ENCODE data around the gene WDR7.
"Not testable (repeated sequence)": the region's sequence is repeated elsewhere in the genome, so short reads cannot be mapped to it uniquely, and the experiment has no call there.

Gene WDR7

DNA sequence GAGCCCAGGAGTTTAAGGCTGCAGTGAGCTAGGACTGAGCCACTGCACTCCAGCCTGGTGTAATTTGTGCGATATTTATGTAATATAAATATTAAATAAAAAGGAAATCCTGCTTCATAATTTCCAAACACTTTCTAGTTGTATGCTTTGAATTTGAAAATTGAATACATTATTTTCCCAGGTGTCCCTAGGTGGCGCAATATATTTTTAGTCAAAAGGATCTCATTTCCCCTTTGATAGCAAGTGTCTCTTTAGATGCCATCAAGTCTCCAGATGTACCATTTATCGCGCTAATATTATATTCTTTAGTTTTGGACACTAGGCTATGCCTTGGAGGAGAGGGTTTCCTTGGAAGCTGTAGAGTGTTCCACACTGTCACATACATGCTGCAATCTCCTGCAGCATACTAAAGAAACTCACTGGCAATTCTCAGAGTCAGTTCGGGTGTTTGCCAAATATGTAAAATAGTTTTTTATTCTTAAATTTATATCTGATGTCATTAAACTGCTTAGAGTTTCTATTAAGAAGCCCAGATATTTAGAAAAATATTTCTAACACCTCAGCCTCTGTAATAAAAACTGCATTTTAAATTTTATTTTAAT lies 5.6 kb upstream of the WDR7 start:
- H3K9me3 Mint-ChIP-seq, result no peaks in the 10 kb centered on the region
- H3K4me3 Mint-ChIP-seq, result no peak overlapping the region
- no peaks in the 10 kb centered on the region for H3K36me3 Mint-ChIP-seq
- H3K4me1 Mint-ChIP-seq, result peaks cover 8% of the 10 kb centered on the region
- no peak overlapping the region for H3K27ac Mint-ChIP-seq
- H3K27me3 Mint-ChIP-seq, result no peaks in the 10 kb centered on the region

DNA sequence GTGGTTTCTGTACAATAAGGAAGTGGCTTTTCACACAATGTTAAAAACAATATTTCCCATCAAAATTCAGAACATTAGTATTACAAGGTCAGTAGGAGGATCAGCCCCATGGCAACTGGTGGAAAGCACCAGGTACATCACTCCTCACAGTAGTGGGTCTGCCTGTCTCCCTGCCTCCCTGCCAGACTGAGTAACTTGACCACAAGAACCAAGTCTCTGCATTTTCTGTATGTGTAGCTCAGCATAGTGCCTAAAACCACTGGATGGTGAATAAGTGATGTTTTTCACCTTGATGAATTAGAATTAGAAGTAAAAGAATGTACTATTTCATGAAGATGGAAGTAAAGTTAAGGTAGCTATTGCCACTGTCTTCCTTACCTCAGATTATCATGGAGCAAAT lies 4.1 kb upstream of the WDR7 start:
- Mint-ChIP-seq H3K27me3 (no peaks in the 10 kb centered on the region), H3K4me1 (peaks cover 15% of the 10 kb centered on the region), H3K36me3 (no peaks in the 10 kb centered on the region), H3K4me3 (no peak overlapping the region), H3K27ac (no peak overlapping the region), H3K9me3 (peaks cover 4% of the 10 kb centered on the region)

DNA sequence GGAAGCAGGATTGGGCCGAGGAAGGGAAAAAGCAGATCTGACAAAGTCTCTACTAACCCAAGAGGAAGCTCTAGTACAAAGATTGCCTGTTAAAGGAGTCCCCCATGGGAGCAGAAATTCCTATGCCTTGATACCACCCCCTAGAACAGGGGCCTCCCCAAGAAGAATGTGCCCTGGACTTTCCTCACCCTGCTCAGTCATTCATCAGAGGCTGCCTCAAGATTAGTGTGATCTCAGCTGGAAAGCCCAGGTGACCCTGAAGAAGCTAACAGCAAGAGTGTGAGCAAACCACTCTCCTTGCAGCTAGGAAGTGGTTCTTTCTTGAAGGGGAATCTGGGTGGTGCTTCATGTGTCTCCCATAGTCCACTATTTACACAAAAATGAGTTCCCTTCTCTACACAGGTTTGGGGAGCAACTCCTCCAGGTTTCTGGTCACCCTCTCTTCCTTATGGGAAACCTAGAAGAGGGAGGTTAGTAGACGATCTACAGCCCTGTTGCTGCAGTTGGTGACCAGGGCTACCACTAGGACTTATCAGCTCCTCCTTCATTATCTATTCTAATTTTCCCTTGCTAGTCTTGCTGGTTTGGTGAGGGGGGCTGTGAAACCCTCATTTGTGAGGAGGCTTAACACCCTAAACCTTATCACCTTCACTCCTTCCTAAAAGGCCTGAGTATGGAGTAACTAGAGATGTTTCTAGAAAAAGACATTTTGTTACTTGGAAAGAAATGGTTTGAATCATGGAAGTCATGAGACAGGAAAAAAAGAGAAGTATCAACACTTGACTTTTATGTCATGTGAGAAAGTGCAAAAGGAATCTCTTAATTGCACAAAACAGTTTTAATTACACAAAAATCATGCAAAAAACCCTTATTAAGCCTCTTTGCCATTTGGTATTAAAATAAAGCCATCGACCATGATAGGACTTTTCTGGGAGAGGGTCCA lies 2.9 kb upstream of the WDR7 start:
- H3K9me3 Mint-ChIP-seq, result peaks cover 4% of the 10 kb centered on the region
- no peak overlapping the region for H3K4me3 Mint-ChIP-seq
- no peaks in the 10 kb centered on the region for H3K27me3 Mint-ChIP-seq

DNA sequence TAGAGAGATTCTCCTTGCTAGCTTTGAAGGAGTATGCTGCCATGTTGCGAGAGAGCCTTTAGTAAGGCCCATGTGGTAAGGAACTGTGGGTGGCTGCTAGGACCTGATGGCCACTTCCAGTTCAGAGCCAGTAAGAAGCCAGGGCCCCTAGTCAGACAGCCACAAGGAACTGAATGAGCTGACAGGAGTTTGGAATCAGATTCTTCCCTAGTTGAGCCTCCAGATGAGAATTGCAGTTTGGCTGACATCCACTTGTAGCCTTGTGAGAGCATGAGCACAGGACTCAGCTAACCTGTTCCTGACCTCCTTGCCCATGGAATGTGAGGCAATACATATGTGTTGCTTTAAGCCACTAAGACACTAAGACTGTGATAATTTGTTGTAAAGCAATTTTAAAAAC lies 1.2 kb upstream of the WDR7 start:
- Mint-ChIP-seq H3K27ac (no peak overlapping the region), H3K9me3 (peaks cover 4% of the 10 kb centered on the region), H3K27me3 (no peaks in the 10 kb centered on the region), H3K4me3 (no peak overlapping the region), H3K36me3 (no peaks in the 10 kb centered on the region), H3K4me1 (peaks cover 36% of the 10 kb centered on the region)

More for the DNA sequence above, 2.9 kb upstream of the WDR7 start:
- peak overlapping the region; percentile 8 for H3K27ac Mint-ChIP-seq
- peaks cover 21% of the 10 kb centered on the region for H3K4me1 Mint-ChIP-seq
- H3K36me3 Mint-ChIP-seq, result no peaks in the 10 kb centered on the region

DNA sequence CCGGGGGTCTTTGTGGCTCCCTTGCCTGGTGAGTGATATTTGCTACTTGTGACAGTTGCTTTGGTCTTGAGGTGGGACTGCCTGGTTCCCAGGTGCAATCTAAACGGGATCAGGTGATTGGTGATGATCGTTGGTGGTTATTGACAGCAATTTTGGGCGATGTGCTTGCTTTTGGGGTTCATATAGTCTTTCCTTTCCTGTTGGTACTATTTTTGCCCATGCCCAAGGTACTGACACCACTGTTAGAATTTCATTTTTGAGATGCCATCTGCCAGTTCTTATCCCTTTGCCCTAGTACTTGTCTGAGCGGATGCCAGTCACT lies 573 bp downstream of the WDR7 start:
- H3K4me1 Mint-ChIP-seq, result peaks cover 54% of the 10 kb centered on the region

DNA sequence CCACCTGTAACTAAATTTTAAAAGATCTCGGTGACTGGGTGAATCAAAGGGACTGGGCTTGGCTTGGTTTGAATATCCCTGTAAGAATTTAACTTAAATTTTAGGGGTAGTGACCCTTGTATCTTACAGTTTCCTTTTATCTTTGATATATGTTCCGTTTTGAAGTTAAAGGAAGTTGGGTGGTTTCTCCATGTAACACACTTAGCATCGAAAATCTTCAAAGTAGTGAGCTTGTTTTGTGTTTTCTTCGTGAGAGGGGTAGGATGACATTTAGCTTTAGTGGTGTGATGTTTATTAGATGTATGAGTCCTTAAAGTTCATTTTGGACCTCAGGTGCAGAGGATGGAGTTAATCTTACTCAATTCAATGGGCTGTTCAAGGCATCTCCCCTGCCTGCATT lies 1.6 kb downstream of the WDR7 start:
- peaks cover 49% of the 10 kb centered on the region for H3K4me1 Mint-ChIP-seq
- peak overlapping the region; percentile 82 for H3K4me3 Mint-ChIP-seq
- H3K27ac Mint-ChIP-seq, result peak overlapping the region; percentile 92
- no peaks in the 10 kb centered on the region for H3K27me3 Mint-ChIP-seq
- H3K9me3 Mint-ChIP-seq, result peaks cover 4% of the 10 kb centered on the region
- H3K36me3 Mint-ChIP-seq, result no peaks in the 10 kb centered on the region

More for the DNA sequence above, 573 bp downstream of the WDR7 start:
- H3K27me3 Mint-ChIP-seq, result no peaks in the 10 kb centered on the region
- H3K4me3 Mint-ChIP-seq, result peak overlapping the region; percentile 95
- H3K9me3 Mint-ChIP-seq, result peaks cover 4% of the 10 kb centered on the region
- peak overlapping the region; percentile 95 for H3K27ac Mint-ChIP-seq
- H3K36me3 Mint-ChIP-seq, result no peaks in the 10 kb centered on the region

DNA sequence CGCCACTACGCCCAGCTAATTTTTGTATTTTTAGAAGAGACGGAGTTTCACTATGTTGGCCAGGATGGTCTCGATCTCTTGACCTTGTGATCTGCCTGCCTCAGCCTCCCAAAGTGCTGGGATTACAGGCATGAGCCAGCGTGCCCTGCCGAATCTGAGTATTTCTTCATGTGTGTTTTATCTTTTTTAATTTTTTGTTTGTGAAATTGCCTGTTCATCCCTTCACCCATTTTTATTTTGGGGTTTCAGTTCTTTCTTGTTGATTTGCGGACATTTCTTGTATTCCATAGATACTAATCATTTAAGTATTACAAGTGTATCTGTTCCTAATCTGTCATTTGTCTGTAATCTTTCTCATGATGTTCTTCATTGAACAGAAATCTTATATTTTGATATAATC lies 3.1 kb downstream of the WDR7 start:
- H3K27me3 Mint-ChIP-seq, H3K27ac Mint-ChIP-seq, H3K9me3 Mint-ChIP-seq, H3K36me3 Mint-ChIP-seq: not testable (repeated sequence)
- peaks cover 54% of the 10 kb centered on the region for H3K4me1 Mint-ChIP-seq
- peak overlapping the region; percentile 40 for H3K4me3 Mint-ChIP-seq

DNA sequence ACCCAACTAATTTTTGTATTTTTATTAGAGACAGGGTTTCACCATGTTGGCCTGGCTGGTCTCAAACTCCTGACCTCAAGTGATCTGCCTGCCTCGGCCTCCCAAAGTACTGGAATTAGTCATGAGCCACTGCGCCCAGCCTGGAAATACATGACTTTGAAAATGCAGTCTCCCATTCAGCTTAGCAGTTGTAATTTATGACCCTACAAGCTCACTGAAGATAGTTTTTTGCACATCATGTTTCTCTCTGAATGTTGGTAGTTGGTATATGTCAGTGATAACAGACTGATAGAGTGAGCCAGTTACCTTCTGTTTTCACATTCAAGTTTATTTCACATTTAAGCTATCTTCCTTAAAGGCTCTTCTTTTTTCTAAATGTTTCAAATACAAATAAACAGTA lies 7.1 kb downstream of the WDR7 start:
- peaks cover 12% of the 10 kb centered on the region for H3K36me3 Mint-ChIP-seq
- no peak overlapping the region for H3K4me3 Mint-ChIP-seq
- H3K27me3 Mint-ChIP-seq, result no peaks in the 10 kb centered on the region
- no peak overlapping the region for H3K27ac Mint-ChIP-seq
- H3K4me1 Mint-ChIP-seq, result peaks cover 71% of the 10 kb centered on the region
- H3K9me3 Mint-ChIP-seq, result no peaks in the 10 kb centered on the region

DNA sequence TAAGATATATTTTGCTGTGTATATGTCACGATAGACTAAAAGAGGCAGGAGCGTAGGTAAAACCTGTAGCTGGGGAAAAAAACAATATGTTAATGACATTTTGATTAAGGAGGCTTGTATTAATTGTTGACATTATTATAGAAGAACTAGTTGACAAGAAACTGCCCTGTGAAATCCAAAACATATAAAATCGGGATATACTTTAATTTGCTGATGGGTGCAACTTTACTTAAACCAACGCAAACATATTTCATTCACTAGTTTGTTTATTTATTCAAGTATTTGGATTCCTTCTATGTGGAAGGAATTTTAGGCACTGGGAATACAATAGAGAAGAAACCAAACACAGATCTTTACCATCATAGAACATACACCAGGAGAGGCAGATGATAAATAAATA lies 8.0 kb downstream of the WDR7 start:
- no peak overlapping the region for H3K27ac Mint-ChIP-seq
- H3K9me3 Mint-ChIP-seq, result no peaks in the 10 kb centered on the region
- peaks cover 73% of the 10 kb centered on the region for H3K4me1 Mint-ChIP-seq
- H3K27me3 Mint-ChIP-seq, result no peaks in the 10 kb centered on the region
- no peak overlapping the region for H3K4me3 Mint-ChIP-seq
- H3K36me3 Mint-ChIP-seq, result peaks cover 12% of the 10 kb centered on the region

DNA sequence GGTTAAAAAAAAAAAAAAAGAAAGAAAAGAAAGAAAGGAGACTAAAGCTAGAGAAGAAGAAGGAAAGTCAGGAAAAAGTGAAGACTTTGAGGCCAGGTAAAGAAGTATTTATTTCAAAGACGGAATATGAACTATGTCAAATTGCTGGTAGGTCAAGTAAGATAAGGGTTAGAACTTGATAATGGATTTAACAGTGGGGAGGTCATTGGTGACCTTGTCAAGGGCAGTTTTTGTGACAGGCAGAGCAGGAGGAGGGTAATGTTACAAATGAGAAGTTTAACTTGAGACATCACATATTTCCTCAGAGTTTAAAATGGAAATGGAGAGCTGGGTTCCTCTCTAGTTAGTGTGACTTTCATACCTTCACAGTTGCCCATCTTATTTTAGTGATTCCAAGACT lies 9.5 kb downstream of the WDR7 start:
- Mint-ChIP-seq H3K36me3 (peaks cover 14% of the 10 kb centered on the region), H3K9me3 (no peaks in the 10 kb centered on the region), H3K27ac (no peak overlapping the region), H3K4me3 (no peak overlapping the region), H3K27me3 (no peaks in the 10 kb centered on the region), H3K4me1 (peaks cover 70% of the 10 kb centered on the region)

DNA sequence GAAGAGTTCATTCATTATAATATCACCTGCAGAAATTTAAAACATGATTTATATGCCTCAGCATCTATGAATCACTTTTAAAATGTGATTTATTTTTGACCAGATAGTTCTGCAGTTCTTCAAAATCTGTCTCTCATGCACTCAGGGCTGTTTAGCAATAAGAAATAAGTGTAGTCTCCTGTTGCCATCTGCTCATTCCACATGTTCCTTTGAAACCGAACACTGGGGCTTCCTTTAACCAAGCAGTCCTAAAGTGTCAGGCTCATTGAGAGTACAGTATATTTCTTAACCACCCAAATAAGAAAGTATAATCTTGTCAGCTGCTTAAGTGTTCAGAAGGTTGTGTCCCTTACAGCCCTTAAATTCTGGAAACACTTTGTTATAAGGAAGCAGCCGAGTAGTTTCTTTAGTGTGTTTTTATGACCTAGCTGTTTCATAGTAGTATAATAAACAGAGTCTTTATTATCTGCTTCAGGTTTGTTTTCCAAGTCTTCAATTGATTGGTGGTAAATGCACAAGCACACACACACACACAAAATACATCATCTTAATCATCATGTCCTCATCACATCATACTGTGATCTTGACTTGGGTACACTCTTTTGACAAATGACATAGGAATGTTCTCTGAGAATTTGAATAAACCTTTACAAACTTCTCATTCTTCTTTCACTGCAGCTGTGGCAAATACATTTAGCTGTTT lies 10.4 kb downstream of the WDR7 start:
- Mint-ChIP-seq H3K27ac (no peak overlapping the region), H3K36me3 (peaks cover 14% of the 10 kb centered on the region), H3K4me1 (peaks cover 66% of the 10 kb centered on the region), H3K27me3 (no peaks in the 10 kb centered on the region), H3K9me3 (no peaks in the 10 kb centered on the region), H3K4me3 (no peak overlapping the region)

DNA sequence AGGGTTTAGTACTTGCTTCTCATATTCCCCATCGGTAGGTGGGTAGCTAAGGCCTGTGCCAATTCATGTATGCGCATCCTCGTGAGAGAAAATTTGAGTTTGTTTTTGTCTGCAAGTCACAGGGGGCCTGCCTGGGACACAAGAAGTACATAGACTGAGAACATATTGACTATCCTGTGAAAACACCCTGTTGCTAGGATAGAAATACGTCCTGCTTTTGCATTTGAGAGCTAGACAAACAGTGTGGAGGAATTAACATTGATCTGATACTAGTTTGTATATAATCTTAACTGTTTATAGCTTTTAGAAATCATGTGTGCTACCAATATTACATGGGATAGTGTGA lies 10.9 kb downstream of the WDR7 start:
- no peaks in the 10 kb centered on the region for H3K9me3 Mint-ChIP-seq
- peaks cover 67% of the 10 kb centered on the region for H3K4me1 Mint-ChIP-seq
- peaks cover 14% of the 10 kb centered on the region for H3K36me3 Mint-ChIP-seq
- no peak overlapping the region for H3K27ac Mint-ChIP-seq
- no peaks in the 10 kb centered on the region for H3K27me3 Mint-ChIP-seq
- H3K4me3 Mint-ChIP-seq, result no peak overlapping the region

DNA sequence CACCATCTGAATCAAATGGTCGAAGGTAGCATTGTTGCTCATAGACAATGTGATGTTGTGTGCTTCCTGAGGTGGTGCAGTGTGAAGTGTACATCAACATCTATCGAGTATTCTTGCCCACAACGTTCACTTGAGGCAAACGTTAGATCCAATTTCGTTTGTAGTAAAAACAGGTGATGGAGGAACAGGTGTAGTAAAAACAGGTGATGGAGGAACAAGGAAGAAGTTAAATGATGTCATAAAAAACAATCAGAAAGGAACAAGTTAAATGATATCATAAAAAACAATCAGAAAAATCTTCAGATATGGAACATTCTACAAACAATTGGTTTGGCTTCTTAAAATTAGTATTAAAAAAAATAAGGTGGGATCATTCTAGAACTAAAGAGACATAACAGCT lies 11.3 kb downstream of the WDR7 start:
- H3K27me3 Mint-ChIP-seq, result no peaks in the 10 kb centered on the region
- H3K27ac Mint-ChIP-seq, result peak overlapping the region; percentile 73
- no peaks in the 10 kb centered on the region for H3K9me3 Mint-ChIP-seq
- H3K4me1 Mint-ChIP-seq, result peaks cover 71% of the 10 kb centered on the region
- no peak overlapping the region for H3K4me3 Mint-ChIP-seq
- H3K36me3 Mint-ChIP-seq, result peaks cover 14% of the 10 kb centered on the region

DNA sequence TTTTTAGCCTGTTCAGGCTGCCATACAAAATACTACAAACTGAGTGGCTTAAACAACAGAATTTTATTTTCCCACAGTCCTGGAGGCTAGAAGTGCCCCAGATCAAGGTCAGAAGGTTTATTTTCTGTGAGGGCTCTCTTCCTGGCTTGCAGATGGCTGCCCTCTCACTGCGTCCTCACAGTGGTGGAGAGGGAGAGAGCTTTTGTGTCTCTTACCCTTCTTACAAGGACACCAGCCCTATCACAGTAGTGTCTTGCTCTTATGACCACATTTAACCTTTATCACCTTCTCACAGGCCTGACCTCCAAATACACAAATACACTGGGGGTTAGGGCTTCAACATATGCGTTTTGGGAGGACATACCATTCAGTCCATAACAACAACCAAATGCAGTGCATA lies 11.7 kb downstream of the WDR7 start:
- H3K36me3 Mint-ChIP-seq, result peaks cover 14% of the 10 kb centered on the region
- no peak overlapping the region for H3K4me3 Mint-ChIP-seq
- H3K27me3 Mint-ChIP-seq, result no peaks in the 10 kb centered on the region
- H3K27ac Mint-ChIP-seq, result no peak overlapping the region
- peaks cover 75% of the 10 kb centered on the region for H3K4me1 Mint-ChIP-seq
- no peaks in the 10 kb centered on the region for H3K9me3 Mint-ChIP-seq

DNA sequence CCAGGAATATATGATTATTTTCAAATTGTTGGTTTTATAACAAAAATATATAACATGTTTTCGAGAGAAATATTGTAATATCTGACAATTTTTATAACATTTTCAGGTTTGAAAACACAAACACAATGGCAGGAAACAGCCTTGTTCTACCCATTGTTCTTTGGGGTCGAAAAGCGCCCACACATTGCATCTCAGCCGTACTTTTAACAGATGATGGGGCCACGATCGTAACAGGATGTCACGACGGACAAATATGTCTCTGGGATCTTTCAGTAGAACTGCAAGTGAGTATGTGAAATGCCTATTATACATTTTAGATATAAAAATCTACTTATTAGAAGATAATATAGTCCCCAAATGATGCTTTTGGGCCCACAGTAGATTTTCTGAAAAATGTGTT lies 21.2 kb downstream of the WDR7 start:
- Mint-ChIP-seq H3K4me1 (peaks cover 38% of the 10 kb centered on the region), H3K4me3 (no peak overlapping the region), H3K27ac (no peak overlapping the region), H3K36me3 (peaks cover 12% of the 10 kb centered on the region), H3K9me3 (no peaks in the 10 kb centered on the region), H3K27me3 (no peaks in the 10 kb centered on the region)

DNA sequence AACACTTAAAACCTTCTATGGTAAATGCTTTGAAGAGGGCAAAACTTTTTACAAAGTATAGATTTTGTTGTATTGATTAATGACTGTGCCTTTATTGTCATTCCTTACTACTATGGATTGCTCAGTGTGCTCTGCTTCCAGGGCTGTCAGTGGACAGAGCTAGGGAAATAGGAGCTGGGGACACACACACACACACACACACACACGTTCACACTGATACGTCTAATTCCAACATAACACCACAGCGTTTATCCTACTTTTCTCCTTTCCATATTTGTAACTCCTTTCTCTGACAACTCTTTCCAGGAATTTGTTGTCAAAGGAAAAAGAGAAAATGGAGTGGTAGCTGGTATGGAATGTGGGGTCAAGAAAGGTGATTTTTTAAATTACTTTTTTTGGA lies 21.8 kb downstream of the WDR7 start:
- Mint-ChIP-seq H3K27me3 (no peaks in the 10 kb centered on the region), H3K9me3 (peaks cover 5% of the 10 kb centered on the region), H3K27ac (no peak overlapping the region), H3K4me3 (no peak overlapping the region), H3K4me1 (peaks cover 32% of the 10 kb centered on the region), H3K36me3 (peaks cover 17% of the 10 kb centered on the region)
